Type B pancreatic cell (in vitro differentiated cells): ENCODE data around the gene RNF10. TPM values are rescaled to one million over a fixed set of nuclear protein-coding genes. Genes with fewer than 3 reads are reported as not detected.
A peak's percentile ranks its signal among the peaks of the same experiment; 100 is the strongest.

Experiments used
- DNase-seq: peaks from one replicate; pipeline ENCODE4 v3.0.0; 2021; ENCODE audit warnings: mixed read lengths; ENCODE audit not compliant: unreplicated experiment; ENCODE audit errors: extremely low spot score
- H3K27ac Mint-ChIP-seq: 2 replicates; pipeline ENCODE4 v1.8.0; 2021; ENCODE audit warnings: mild to moderate bottlenecking, mixed read lengths
- H3K27me3 Mint-ChIP-seq: 2 replicates; pipeline ENCODE4 v1.8.0; 2021; ENCODE audit warnings: mixed read lengths
- H3K36me3 Mint-ChIP-seq: 2 replicates; pipeline ENCODE4 v1.8.0; 2021; ENCODE audit warnings: mixed read lengths
- H3K4me1 Mint-ChIP-seq: one replicate; pipeline ENCODE4 v1.8.0; 2021; ENCODE audit warnings: mixed read lengths; ENCODE audit not compliant: unreplicated experiment
- H3K4me3 Mint-ChIP-seq: 2 replicates; pipeline ENCODE4 v1.8.0; 2021; ENCODE audit warnings: mild to moderate bottlenecking, mixed read lengths
- H3K9me3 Mint-ChIP-seq: 2 replicates; pipeline ENCODE4 v1.8.0; 2021; ENCODE audit warnings: mixed read lengths
- total RNA-seq: library from RNA; stranded (reverse); gene quantifications from 2 replicates; pipeline ENCODE4 v1.2.1, GENCODE V29; 2021; ENCODE audit warnings: low replicate concordance
- TF ChIP-seq, protein P1 (sequence below): fragments of 200-600 bp; sonication (generic); conservative IDR thresholded peaks from 2 replicates; pipeline ENCODE4 v1.5.0; 2021; ENCODE audit warnings: antibody characterized with exemption, mild to moderate bottlenecking

RNF10 gene
- total RNA-seq, 1 donor from 2014 or later: 188 TPM

DNA sequence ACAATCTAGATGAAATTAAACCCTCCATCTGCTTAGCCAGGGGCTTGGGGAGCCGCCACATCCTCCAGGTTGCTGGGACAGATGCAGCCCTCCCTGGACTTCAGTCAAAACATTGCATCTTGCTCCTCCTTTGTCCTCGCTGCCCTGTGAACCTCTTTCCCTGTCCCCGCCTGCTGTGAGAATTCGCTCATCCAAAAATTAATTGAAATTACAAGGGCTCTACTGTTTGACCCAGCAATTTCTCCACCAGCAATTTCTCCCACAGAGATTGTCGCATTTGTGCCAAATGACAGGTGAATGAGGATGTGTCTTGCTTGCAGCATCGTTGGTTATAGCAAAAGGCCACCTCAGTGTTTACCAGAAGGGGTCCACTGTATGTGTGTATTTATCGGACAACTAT lies 52.0 kb downstream of the RNF10 start:
- H3K36me3 Mint-ChIP-seq: no peaks in the 10 kb centered on the region
- peaks cover 42% of the 10 kb centered on the region for H3K27me3 Mint-ChIP-seq
- TF ChIP-seq, protein P1, sequence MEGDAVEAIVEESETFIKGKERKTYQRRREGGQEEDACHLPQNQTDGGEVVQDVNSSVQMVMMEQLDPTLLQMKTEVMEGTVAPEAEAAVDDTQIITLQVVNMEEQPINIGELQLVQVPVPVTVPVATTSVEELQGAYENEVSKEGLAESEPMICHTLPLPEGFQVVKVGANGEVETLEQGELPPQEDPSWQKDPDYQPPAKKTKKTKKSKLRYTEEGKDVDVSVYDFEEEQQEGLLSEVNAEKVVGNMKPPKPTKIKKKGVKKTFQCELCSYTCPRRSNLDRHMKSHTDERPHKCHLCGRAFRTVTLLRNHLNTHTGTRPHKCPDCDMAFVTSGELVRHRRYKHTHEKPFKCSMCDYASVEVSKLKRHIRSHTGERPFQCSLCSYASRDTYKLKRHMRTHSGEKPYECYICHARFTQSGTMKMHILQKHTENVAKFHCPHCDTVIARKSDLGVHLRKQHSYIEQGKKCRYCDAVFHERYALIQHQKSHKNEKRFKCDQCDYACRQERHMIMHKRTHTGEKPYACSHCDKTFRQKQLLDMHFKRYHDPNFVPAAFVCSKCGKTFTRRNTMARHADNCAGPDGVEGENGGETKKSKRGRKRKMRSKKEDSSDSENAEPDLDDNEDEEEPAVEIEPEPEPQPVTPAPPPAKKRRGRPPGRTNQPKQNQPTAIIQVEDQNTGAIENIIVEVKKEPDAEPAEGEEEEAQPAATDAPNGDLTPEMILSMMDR: no peak
- H3K4me3 Mint-ChIP-seq: peak overlapping the region; percentile 78
- peaks cover 13% of the 10 kb centered on the region for H3K4me1 Mint-ChIP-seq
- H3K9me3 Mint-ChIP-seq: no peaks in the 10 kb centered on the region
- H3K27ac Mint-ChIP-seq: no peak overlapping the region
- no peak for DNase-seq

DNA sequence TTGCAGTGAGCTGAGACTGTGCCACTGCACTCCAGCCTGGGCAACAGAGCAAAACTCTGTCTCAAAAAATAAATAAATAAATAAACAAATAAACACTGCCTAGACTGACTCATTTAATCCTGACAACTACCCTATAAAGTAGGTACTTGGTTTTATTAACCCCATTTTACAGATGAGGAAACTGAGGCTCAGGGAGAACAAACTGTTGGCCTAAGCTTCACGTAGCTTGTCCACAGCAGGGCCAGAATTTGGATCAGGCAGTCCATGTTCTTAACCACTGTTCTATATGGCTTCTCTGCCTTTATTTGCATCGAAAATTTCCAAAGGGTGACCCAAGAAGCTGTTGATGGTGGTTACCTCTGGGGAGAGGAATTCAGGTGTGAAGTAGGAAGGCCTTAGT lies 52.7 kb downstream of the RNF10 start:
- H3K9me3 Mint-ChIP-seq: no peaks in the 10 kb centered on the region
- H3K4me1 Mint-ChIP-seq: peaks cover 8% of the 10 kb centered on the region
- H3K36me3 Mint-ChIP-seq: no peaks in the 10 kb centered on the region
- no peak overlapping the region for H3K27ac Mint-ChIP-seq
- no peak overlapping the region for H3K4me3 Mint-ChIP-seq
- no peak for DNase-seq
- TF ChIP-seq, protein P1: no peak
- H3K27me3 Mint-ChIP-seq: peaks cover 44% of the 10 kb centered on the region

DNA sequence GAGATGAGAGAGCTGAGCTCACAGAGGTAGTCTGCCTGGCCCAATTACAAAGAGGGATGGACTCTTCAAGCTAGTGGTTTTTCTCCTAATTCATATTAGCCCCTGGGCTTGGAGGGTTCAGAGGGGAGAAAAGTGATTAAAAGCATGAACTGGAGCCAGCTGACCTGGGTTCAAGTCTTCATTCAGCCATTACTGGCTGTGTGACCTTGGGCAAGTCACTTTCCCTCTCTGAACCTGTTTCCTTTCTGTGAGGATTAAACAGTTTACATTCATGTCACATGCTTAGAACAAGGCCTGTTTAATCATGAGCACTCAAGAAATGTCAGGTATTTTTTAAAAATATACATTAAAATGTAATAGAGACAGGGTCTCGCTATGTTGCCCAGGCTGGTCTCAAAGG lies 54.2 kb downstream of the RNF10 start:
- Mint-ChIP-seq H3K4me3 (no peak overlapping the region), H3K36me3 (no peaks in the 10 kb centered on the region), H3K4me1 (peaks cover 5% of the 10 kb centered on the region), H3K27me3 (peaks cover 42% of the 10 kb centered on the region), H3K27ac (no peak overlapping the region), H3K9me3 (no peaks in the 10 kb centered on the region)
- no peak for DNase-seq
- TF ChIP-seq, protein P1: no peak

DNA sequence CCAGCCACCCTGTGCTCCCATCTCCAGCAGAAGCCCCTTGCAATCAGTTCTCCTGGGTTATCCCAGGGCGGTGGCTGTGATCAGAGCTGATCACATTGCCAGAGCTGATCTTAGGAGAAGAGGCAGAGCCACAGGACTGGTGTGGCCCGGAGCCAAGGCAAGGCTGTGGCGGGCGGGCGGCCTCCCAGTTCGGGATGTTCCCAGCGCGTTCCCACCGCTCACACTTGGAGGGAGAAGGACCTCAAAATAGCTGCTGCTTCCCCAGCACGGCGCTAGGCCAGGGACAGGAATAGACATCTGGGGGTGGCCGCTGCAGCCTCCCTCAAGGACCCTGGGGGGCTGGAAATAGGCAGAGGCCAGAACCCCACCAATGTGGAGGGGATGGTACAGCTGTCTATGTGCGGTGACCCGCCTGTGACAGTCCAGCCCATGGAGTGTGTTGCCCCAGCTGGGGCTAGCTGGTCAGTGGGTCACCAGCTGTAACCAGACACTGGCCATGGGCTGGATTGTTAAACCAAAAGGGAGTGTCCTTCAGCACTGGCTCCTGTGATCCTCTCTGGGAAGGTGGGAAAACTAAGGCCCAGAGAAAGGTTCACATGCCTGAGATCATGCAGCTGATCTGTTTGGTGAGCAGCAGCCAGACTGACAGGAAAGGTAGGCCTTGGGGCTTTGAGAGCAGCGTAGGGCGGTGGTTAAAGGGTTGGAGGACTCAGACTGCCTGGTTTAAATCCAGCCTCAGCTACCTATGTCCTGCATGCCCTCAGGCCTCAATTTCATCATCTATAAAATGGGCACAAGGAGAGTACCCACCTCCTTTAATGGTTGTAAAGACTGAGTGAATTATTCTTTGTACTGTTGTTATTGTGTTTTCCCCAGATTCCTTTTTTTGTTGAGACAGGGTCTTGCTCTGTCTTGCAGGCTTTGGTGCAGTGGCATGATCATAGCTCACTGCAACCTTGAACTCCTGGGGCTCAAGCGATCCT lies 55.1 kb downstream of the RNF10 start:
- TF ChIP-seq, protein P1: no peak
- Mint-ChIP-seq H3K9me3 (no peaks in the 10 kb centered on the region), H3K36me3 (no peaks in the 10 kb centered on the region), H3K4me3 (no peak overlapping the region), H3K4me1 (no peaks in the 10 kb centered on the region), H3K27ac (peak overlapping the region; percentile 50), H3K27me3 (peaks cover 33% of the 10 kb centered on the region)
- DNase-seq: no peak

DNA sequence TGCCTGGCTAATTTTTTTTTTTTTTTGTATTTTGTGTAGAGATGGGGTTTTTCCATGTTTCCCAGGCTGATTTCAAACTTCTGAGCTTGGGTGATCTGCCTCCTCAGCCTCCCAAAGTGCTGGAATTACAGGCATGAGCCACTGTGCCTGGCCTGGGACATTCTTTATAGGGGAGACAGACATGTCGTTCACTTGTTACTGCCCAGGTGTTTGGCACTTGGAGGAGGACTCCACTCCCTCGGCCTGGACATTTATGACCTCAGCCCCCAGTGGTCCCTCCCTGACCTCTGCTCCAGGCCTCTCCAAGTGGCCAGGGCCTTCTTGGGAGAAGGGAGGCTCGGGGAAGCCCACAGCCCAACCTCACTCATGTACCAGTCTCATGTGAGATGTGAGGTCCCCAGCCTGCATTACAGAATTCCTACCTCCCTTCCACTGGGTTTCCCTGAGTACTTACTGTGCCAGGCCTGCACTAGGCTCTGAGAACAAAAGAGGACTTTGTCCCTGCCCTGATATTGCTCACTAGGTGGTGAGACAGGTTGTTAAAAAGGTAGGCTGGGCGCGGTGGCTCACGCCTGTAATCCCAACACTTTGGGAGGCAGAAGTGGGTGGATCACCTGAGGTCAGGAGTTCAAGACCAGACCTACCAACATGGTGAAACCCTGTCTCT lies 56.7 kb downstream of the RNF10 start:
- H3K36me3 Mint-ChIP-seq: no peaks in the 10 kb centered on the region
- no peak overlapping the region for H3K4me3 Mint-ChIP-seq
- peaks cover 27% of the 10 kb centered on the region for H3K27me3 Mint-ChIP-seq
- H3K27ac Mint-ChIP-seq: no peak overlapping the region
- TF ChIP-seq, protein P1: no peak
- no peaks in the 10 kb centered on the region for H3K4me1 Mint-ChIP-seq
- H3K9me3 Mint-ChIP-seq: no peaks in the 10 kb centered on the region
- no peak for DNase-seq
